ENCODE measurements around the gene PWWP2B.
"Not testable (repeated sequence)": the region's sequence is repeated elsewhere in the genome, so short reads cannot be mapped to it uniquely, and the experiment has no call there.

PWWP2B gene

GRCh38 chr10:132430231-132430743 is 33.3 kb downstream of the PWWP2B start:
- in situ Hi-C loops (cut with MboI; ENCODE audit: low sequenced_read_pairs) = no loop called here

GRCh38 chr10:132430861-132431271 is 33.9 kb downstream of the PWWP2B start:
- in situ Hi-C loops (cut with MboI; ENCODE audit: low sequenced_read_pairs) = no loop called here

GRCh38 chr10:132431537-132432175 is 34.7 kb downstream of the PWWP2B start:
- in situ Hi-C loops (cut with MboI; ENCODE audit: low sequenced_read_pairs) = no loop called here

GRCh38 chr10:132432176-132432540 is 35.2 kb downstream of the PWWP2B start:
- in situ Hi-C loops (cut with MboI; ENCODE audit: low sequenced_read_pairs) = no loop called here

- in situ Hi-C loops (cut with MboI; ENCODE audit: low sequenced_read_pairs) = no loop called here
Measured at GRCh38 chr10:132433671-132434340, 36.8 kb downstream of the PWWP2B start.

GRCh38 chr10:132434405-132435005 is 37.5 kb downstream of the PWWP2B start:
- in situ Hi-C loops (cut with MboI; ENCODE audit: low sequenced_read_pairs) = no loop called here

- in situ Hi-C loops (cut with MboI; ENCODE audit: low sequenced_read_pairs) = not testable (repeated sequence)
Measured at GRCh38 chr10:132435320-132435719, 38.3 kb downstream of the PWWP2B start.

GRCh38 chr10:132436096-132436495 is 39.1 kb downstream of the PWWP2B start:
- in situ Hi-C loops (cut with MboI; ENCODE audit: low sequenced_read_pairs) = not testable (repeated sequence)

GRCh38 chr10:132436861-132437410 is 39.9 kb downstream of the PWWP2B start:
- in situ Hi-C loops (cut with MboI; ENCODE audit: low sequenced_read_pairs) = no loop called here

GRCh38 chr10:132437541-132437950 is 40.5 kb downstream of the PWWP2B start:
- in situ Hi-C loops (cut with MboI; ENCODE audit: low sequenced_read_pairs) = no loop called here

GRCh38 chr10:132438091-132439024 is 41.4 kb downstream of the PWWP2B start:
- in situ Hi-C loops (cut with MboI; ENCODE audit: low sequenced_read_pairs) = no loop called here

- in situ Hi-C loops (cut with MboI; ENCODE audit: low sequenced_read_pairs) = no loop called here
Measured at GRCh38 chr10:132439025-132439388, 42.0 kb downstream of the PWWP2B start.

- in situ Hi-C loops (cut with MboI; ENCODE audit: low sequenced_read_pairs) = no loop called here
Measured at GRCh38 chr10:132439424-132440163, 42.6 kb downstream of the PWWP2B start.

- in situ Hi-C loops (cut with MboI; ENCODE audit: low sequenced_read_pairs) = no loop called here
Measured at GRCh38 chr10:132440791-132441565, 44.0 kb downstream of the PWWP2B start.

- in situ Hi-C loops (cut with MboI; ENCODE audit: low sequenced_read_pairs) = no loop called here
Measured at GRCh38 chr10:132441818-132442524, 45.0 kb downstream of the PWWP2B start.

GRCh38 chr10:132442636-132443035 is 45.6 kb downstream of the PWWP2B start:
- in situ Hi-C loops (cut with MboI; ENCODE audit: low sequenced_read_pairs) = no loop called here

- in situ Hi-C loops (cut with MboI; ENCODE audit: low sequenced_read_pairs) = no loop called here
Measured at GRCh38 chr10:132443605-132443982, 46.6 kb downstream of the PWWP2B start.

- in situ Hi-C loops (cut with MboI; ENCODE audit: low sequenced_read_pairs) = no loop called here
Measured at GRCh38 chr10:132443983-132444876, 47.2 kb downstream of the PWWP2B start.

Measured in hTERT RPE-1 (cell line).